GM19351 (cell line): Measurements from ENCODE around the gene SAMMSON.

ENCODE experiments used
- ATAC-seq: cut with Tn5 transposase; IDR thresholded peaks from one replicate; pipeline ENCODE4 v1.9.1; 2021; ENCODE audit warnings: mild to moderate bottlenecking, moderate library complexity; ENCODE audit not compliant: unreplicated experiment

The SAMMSON gene

DNA sequence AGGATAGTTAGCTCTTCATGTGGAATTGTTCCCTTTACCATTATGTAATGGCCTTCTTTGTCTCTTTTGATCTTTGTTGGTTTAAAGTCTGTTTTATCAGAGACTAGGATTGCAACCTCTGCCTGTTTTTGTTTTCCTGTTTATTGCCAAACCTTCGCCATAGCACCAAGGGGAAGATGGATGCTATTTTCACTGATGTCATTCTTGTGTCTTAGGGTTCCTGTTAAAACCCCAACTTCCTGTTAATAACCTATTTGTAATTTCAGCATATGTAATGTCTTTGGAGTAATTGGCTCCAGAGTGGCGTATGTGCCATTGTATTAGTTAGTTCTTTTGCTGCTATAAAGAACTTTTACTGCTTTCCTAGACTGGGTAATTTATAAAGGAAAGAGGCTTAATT is 10.8 kb downstream of the SAMMSON start:
- ATAC-seq, result no peak

DNA sequence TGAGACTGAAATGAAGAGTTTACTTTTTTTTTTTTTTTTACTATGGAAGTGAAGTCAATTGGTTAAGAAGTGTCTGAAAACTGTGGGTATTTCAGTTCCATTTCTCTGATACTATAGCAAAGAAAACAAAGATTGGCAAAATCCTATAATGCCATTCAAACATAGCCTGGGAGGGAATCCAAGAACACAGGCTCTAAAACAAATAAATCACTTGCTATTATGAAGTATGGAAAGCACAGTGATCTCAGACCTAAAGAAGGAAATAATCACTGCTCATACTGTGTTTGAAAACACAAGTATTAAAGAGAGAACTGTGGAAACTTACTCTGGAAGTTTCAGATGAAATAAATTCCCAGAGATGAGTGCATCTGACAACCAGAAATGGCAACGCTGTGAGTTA is 12.0 kb downstream of the SAMMSON start:
- ATAC-seq, result no peak

DNA sequence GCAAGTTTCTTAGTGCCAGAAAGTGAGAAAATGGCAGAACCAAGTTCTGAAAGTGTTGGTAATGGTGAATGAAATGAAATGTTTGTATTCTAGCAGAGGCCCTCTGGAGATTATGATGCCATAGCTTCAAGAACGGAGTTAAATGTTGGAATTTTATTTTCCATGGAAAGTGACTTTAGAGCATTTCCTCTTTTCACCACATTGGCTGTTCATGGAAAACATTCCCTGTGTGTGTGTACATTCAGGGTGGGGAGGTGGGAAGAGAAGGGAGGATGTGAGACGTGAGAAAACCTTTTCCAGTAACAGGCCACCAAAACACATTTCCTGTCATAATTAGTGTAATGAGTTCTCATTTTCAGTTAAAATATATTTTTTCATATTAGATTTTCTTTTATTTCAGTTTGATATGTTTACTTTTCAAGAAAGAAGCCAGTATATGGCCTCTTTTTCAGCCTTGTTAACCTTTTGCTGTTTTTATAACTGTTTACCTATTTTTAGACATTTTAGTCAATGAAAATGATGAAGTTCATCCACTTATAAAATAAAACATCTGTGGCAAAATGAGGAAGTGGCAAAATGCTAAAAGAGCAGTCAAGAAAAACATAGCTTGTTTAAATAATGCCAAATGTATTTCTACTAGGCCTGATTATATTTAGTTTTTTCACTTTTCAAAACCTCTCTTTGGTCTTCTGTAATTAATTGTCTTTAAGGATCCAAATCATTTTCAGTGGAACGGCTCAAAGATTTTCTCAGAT is 21.6 kb downstream of the SAMMSON start:
- no peak for ATAC-seq

DNA sequence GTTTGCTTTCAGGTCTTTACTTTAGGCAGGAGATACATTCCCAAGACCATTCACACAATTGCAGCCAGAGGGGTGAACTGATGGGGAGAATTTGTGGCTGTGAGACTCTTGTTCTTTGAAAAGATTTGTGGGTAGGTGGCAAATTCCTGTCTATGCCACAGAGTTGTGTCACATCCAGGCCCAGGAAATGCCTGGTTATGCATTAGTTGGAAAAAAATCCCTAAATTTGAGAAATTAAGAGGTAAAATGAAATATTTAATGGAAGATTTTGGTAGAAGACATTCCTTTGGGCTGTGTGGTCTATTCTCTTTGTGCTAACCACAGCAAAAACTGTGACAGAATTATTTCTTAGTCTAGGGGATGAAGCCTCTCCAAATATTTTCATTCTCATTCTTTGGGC is 28.8 kb downstream of the SAMMSON start:
- ATAC-seq, result no peak

DNA sequence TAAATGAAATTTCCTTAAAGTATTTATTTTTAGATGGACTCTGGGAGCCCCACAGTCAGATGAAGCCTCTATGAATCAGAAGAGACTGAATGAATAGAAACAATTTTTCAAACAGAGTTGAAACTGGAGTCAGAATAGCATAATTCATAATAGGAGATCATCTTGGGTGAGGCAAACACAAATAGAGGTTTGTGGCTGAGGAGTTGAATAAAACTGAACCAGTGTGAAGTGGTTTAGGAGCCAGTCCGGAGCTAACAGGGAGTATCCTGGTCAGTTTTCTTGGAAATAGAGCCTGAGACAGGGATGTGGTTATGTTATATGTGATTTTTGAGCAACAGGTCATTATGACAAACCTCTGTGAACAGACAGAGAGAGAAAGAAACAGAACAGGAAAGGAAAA is 39.2 kb downstream of the SAMMSON start:
- ATAC-seq, result no peak

DNA sequence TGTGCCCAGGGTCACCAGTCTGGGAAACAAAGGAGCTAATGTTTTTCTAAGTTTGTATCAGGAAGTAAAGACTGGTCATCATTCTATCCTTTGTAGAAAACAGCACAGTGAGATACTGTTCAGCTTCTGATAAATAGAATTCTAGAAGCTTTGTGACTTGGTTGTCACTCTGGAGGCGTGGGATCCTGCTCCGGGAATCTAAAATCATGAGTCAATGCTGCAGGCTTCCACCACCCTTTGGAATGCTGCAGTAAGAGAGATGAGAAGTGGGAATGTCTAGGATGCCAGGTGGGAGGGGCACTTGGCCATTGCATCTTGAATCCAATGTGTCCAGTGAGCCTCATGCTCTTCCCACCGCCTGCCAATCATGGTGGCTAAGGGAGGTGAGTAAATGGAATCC is 40.9 kb downstream of the SAMMSON start:
- ATAC-seq, result no peak

DNA sequence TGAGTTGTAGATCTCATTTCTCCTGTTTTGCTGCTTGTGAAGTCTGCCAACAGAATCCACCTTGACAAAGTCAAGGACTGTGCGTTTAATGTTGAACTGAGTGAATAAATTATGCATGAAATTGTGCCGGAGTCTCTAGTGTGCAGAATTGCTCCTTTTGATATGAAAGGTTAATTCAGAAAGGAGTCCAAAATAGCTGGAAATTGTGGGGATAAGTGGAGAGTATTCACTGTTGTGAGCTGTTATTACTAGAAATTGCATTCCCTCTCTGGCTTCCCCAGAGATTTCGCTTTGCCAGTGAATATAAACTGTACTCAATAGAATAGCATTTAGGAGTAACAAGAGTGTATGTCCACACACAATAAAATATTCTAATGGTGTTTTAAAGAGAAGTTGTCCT is 43.1 kb downstream of the SAMMSON start:
- ATAC-seq, result no peak

DNA sequence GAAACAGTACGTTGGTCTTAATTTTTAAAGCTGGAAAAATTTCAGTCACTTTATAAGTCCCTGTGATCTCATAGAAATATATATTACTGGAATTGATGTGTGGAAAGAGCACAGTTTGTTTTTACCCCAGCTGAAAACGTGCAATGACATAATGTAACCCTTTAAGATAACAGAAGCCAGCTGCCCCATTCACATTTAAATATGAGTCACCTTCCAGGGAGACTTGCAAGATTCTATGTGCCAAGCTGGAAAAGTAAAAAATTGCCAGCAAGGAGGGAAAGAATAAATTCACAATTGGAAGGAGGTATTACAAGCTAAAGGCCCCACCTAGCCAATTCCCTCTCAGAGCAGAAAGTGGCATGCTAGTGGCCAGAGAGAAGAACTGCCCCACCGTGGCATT is 50.2 kb downstream of the SAMMSON start:
- no peak for ATAC-seq

DNA sequence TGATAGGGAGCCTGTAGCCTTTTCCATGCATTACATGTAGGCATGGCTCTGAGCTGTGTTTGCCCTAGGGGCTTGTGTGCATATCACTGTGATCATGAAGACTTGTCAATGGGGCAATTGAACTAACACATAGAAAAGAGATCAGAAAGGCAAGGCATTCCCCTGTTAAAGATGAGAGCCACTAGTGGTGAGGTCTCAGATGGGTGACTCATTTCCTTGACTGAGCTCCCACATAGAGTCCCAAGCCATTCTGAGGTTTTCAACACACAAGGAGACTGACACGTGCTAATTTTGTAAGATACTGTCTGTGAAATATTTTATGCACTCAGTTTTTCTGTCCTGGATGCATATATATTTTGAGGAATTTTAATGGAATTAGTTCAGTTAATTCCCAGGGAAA is 53.8 kb downstream of the SAMMSON start:
- peak; percentile 49 for ATAC-seq

DNA sequence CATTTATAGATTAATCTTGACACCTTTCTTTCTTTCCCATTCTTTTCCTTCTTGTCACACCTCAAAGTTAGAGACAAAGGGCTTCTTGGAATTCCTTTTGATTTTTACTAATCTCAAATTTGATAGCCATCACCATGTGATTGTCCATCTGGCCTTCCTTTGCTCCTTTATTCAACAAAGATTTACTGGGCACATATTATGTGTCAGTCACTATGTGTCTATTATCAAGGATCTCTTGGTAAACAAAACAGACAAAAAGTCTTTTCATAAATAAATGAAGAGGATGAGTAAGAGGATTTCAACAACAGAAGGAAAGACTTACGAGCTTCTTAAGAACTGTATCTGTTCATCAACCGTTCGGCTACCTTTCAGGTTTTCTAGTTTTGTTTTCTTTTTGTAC is 56.5 kb downstream of the SAMMSON start:
- ATAC-seq, result no peak

DNA sequence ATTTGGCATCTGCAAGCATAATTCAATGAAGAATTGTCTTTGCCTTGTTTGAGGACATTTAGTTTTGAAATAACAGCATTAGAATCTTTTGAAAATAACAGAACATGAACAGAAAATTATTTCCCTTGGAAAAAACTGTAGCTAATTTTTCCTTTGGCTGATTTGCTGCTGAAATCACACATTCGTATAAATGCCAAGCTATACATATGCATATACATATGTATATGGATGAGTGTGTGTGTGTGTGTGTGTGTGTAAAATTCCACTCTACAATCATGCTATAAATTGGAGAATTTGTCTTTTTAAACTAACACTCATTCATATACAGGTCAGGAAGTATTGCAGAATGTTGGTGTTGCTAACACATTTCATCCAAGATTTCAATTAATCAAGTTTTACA is 57.9 kb downstream of the SAMMSON start:
- no peak for ATAC-seq

DNA sequence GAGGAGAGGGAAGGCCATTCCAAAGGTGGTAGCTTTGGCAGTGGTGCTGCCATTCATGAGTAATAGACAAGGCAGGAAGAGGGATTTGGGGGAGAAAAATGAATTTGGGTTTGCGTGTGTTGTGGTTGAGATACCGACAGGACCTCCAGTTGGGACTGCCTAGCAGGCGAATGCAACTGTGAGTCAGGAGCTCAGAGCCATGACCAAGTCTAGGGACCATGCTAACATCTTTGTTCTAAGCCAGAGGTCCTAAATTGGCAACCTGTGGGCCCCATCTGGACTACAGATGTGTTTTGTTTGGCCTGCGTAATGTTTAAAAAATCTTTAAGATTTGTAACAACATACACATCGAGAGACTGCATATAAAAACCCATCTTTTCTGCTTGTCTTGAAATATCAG is 61.6 kb downstream of the SAMMSON start:
- ATAC-seq, result no peak

DNA sequence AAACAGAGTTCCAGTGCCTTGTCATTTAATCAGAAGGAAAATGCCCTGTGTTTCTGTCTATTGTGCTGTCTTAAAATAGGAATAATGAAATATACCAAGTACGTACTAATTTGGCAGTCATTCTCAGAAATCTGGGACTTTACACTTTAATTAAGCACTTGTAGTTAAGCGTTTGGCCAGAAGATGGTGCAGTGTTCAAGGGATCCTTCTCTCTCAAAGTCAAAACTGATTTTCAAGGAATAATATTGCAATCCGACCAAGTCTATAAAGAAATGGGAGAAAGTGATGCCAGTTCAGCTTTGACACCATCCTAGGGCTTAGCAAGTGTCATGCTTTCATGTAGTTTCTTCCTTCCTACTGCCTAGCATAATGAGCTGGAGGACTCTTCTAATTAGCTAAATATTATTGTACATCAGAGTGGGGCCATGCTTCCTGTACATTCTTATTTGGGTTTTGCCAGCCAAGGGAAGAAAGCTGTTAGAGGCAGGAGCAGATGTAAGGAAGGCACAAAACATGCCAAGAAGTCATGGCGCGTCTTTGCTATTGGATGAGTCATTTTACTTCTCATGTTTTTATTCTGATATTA is 64.8 kb downstream of the SAMMSON start:
- no peak for ATAC-seq

DNA sequence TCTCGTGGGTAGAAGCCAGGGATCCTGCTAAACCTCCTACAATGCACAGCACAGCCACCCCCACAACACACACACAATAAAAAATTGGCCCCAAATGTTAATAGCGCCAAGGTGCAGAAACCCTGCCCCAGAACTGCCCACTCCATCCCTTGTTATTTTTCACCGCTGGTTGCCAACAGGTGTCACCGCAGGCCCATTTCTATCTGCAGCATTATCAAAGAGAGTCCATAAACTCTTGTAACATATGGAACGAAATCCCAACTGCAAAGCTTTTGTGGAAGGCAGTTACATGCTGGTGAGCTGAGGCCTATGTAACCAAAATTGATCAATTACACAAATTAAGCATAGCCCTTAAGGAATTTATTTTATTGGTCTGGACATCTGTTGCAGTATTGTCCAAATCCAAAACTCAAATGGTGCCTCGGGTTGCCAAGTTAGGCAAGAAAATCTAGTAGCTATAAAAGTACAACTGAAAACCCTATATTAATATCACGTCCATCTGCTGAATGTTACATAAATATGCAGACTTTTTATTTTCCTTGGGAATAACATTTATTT is 66.2 kb downstream of the SAMMSON start:
- no peak for ATAC-seq

DNA sequence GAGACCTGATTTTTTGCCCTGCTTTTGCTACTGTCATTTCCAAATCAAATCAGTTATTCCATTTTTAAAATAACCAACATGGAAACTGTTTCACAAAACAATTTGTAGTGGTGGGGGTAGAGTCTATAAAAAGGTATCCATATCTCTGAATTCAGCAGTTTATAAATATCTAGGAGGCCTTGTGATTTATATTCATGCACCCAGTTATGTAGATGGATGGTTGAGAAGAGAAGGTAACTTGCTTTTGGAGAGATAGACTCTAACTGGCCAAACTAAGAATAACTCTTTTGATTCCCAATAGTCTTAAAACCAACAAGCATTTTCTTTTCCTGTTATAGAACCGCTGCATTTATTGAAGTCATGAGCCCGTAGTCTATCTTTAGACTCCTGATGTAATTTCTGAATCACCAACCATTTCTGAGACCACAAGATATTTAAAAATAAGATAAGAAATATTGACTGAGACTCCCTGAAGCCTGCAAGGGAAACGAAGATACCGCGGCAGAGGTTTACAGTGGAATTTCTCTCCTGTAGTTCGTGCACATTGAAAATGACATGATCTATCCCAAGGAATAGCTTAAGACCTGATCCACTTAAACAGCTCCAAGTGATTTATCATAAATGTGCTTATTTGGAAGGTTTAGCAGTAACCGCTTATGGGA is 68.5 kb downstream of the SAMMSON start:
- peak; percentile 64 for ATAC-seq

DNA sequence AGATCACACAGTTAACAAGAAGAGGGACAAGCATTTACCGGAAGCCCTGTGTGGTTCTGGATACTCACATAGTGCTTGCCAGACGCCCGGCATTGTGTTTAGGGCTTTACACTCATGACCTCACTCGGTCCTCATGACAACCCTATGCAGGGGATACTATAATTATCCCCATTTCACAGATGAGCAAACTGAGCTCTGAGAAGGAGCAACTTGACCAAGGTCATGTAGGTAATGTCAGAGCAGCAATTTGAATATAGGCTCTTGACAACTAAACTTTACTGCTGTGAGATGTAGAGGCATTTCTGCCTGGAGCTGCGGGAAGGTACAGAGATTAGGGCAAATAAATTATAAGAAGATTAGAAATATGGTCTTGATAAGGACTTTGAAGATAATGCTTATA is 70.0 kb downstream of the SAMMSON start:
- ATAC-seq, result no peak

DNA sequence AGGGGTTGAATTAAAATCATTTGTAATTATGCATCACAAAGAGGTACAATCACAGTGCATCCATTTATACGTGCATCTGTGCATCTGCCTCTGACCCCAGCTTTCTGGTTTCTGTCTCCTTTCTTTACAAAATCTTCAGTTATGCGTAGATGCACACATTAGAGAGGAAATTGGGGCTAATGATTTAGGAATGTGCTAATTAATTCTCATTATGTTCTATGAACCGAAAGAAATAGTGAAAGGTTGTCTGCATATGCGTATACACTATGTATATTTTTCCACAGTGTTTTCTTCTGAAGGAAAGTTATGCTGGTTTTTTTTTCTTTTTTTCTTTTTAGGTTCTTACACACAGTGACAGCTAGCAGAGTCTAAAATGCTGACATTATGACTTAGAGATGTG is 71.6 kb downstream of the SAMMSON start:
- no peak for ATAC-seq

DNA sequence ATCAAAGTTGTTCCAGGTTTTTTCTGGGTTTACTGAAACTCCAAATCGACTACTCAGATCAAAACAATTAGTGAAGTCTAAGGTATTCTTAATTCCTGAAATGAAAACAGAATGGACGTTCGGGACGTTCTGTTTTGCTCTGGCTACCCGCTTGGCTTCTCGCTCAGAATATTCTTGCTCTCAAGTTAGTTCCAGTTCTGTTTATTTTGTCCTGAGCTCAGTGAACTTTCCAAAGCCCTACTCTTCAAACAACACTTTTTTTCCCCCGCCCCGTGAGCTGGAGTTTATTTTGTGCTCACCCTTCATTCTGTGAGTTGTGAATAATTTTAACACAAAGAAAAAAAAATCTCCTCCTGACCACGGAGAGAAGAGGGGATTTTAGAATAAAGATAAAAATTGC is 72.6 kb downstream of the SAMMSON start:
- ATAC-seq, result no peak

DNA sequence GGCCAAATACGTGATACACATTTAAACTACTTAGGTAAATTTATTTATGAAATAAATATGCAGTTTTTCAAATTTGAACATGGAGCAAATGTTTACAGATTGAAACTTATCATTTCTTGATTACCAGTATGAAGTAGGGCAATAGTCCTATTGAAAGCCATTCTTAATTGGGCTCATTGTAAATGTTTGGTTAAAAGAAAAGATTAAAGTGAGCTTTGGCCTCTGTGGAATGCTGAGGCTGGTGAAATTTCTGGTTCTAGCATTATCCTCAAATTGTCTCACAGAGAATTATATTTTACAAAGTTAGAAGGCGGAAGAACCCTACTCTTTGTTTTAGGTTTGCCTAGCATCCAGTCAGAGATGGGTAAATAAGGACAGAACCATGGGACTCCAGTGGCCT is 73.2 kb downstream of the SAMMSON start:
- no peak for ATAC-seq

DNA sequence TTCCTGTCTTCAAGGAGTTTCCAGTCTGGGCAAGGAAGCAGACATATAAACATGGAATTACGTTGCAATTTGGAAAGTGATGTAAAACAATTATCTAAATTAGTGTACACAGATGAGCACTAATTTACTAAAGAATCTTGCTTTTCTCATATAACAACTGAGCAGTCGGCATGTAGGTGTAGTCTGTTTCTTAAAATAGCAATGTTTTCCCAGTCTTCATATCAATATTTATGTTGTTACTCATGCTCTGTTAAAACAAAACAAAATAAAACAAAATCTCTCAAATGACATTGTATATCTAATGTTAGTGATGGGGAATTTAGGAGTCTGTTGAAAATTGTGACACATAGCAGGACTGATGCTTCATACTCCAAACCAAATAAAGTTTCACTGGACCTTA is 75.6 kb downstream of the SAMMSON start:
- no peak for ATAC-seq

DNA sequence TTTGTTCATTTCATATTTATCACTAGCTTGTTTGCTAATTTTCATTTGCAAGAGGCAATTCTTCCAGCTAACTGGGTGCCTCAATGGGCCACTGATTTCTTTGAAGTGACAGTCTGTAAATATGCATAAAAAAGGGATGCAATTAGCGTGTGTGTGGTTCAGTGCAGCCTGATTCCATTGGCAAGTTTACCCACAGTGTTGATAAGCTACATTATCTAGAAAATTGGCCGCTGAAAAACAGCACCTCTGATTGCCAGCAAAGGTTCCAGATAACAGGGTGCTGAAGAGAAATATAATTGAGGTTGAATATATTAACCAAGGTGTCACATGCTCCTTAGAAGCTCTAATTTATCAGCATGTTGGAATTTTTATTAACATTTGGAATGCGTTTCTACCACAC is 76.9 kb downstream of the SAMMSON start:
- no peak for ATAC-seq

DNA sequence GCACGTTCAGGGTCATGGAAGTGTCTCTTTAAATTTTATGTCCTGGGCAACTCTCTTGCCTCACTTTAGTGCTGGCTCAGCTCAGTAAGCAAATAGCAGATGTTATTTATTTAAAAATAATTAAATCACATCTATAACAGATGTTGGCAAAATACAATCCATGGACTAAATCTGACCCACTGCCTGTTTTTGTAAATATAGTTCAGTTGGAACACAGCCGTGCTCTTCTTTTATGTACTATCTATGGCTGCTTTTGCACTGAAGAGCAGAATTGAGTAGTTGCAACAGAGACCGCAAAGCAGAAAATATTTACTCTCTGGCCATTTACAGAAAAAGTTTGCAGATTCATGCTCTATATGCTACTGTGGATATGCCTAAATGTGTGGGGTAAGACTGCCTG is 79.2 kb downstream of the SAMMSON start:
- ATAC-seq, result no peak
